GM19239 (cell line): ENCODE measurements around the gene ZYX.

ENCODE experiments used
- DNase-seq: peaks from one replicate; pipeline ENCODE4 v3.0.0; 2011; ENCODE audit warnings: low spot score; ENCODE audit not compliant: insufficient read length
- FAIRE-seq: peaks from 2 replicates; lab custom pipeline; 2011; peaks lifted over from hg19 to GRCh38; lab: Jason Lieb, UNC

Gene ZYX

DNA sequence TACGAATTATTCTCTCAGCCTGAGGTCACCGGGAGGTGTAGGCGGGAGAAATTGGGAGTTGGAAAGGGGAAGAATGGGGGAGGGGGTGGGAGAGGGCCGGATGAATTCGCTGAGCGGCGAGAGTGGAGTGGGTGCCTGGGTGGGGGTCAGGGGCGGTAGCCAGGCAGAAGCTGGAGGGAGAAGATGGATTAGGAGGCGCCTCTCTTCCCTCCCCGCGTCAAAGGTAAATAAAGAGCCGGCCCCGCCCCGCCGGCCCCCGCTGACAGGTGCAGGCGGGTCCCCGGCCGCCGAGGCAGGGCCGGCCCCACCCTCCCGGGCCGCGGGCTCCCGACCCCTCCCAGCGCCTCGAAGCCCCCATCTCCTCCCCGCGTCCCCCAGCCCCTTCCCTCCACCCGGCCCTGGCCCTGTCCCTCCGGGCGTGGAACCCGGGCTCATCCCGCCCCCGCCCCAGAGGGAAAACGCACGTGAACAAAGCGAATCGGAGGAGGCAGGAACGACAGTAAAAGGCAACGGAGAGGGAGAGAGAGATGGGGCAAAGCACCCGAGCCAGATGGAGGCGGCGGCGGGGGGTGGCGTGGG is 19.5 kb upstream of the ZYX start:
- no peak for DNase-seq

DNA sequence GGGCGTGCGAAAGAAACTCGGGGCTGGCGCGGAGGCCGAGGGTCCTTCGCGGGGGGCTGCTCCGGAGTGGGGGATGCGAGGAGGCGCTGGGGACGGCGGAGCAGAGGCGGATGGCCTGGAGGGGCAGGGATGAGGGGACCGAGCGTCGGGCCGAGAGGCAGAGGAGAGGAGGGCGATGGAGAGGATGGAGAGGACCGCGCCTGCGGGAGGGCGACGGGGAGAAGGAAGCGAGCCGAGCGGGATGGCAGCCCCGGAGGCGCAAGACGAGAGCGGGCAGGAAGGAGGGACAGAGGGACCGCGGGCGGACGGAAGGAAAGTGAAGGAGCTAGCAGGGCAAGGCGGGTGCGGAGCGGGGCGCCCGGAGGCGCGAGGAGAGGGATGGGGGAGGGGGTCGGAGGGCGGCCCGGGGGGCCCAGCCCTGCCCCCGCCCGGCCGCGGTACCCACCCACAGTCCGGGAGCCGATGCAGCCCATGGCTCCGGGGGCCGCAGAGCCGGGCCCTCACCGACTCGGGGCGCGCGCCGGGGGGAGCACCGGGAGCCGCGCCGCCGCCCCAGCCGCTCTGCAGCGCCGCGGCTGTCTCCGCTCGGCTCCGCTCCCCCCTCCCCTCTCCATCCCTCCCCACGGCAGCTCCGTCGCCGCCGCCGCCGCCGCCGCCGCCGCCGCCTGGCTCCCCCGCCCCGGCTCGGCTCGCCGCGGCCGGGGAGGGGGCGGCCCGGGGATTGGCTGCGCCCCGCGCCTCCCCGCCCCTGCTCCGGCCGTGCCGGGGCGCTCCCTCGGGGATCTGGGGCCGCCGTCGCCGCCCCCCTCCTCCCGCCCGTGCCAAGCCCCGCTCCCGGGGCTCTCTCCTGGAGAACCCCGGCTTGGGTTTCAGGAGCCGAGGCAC is 18.8 kb upstream of the ZYX start, which contains the start of gene FAM131B:
FAM131B (minus strand) TSS at position 583 of the 885 bp plus-strand sequence; CDS start at position 473, 110 bp downstream.
- DNase-seq (no peak), FAIRE-seq (no peak)

More for the DNA sequence above, 19.5 kb upstream of the ZYX start:
- no peak for FAIRE-seq

GRCh38 chr7:143363016-143363937 is 17.9 kb upstream of the ZYX start:
- no peak for FAIRE-seq

GRCh38 chr7:143367972-143368371 is 13.2 kb upstream of the ZYX start:
- DNase-seq = no peak
- FAIRE-seq = no peak

More at GRCh38 chr7:143363016-143363937, 17.9 kb upstream of the ZYX start:
- no peak for DNase-seq

DNA sequence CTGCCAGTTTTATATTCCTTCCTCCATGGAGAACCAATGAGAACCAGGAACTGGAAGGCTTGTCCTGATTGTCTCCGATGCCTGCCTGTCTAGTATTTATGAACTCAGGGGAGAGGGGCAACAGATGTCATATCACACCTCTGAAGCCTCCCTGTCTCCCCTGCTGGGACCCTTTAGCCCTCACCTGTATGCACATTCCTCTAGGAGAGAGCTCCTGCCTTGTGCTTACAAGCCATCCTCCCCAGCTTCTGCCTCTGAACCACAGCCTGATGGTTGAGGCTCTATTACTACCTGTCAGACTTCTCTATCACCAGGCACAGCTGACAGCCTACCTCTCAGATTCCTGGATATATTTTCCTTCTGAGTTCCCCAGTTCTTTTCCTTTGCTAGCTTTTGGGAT is 12.8 kb upstream of the ZYX start:
- DNase-seq (no peak), FAIRE-seq (no peak)

DNA sequence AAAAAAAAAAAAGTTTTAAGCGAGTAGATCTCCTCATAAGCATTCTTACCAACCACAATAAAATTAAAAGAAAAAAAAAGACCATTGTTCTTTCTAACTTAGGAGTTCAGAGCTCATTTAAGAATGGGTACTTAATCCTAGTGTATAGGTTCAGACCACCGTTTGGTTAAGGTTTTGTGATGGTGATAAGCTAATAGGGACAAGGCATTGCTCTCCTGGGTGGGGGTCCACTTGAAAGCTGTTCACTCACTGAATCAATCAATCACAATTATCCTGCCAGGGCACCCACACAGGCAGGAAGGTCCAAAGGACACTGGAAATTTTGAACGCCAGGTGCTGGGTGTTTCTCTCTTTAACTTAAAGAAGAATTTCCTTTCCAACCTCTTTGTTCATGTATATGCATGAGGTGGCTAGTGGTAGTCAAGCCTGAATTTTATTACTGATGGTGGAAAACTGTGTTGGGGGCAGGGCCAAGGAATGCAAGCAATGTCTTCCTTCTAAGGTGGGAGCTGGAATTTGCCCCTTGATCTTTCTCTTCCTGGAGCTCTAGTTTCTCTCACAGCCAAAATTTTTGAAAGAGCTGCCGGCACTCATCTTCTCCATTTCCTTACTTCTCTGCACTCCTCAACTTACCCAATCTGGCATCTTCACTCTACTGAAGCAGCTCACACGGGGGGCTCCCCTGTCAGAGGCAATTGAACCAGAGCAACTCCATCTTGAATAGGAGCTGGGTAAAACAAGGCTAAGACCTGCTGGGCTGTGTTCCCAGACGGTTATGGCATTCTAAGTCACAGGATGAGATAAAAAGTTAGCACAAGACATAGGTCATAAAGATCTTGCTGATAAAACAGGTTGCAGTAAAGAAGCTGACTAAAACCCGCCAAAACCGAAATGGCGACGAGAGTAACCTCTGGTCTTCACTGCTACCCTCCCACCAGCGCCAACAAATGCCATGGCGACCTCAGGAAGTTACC is 11.2 kb upstream of the ZYX start:
- DNase-seq (no peak), FAIRE-seq (no peak)

DNA sequence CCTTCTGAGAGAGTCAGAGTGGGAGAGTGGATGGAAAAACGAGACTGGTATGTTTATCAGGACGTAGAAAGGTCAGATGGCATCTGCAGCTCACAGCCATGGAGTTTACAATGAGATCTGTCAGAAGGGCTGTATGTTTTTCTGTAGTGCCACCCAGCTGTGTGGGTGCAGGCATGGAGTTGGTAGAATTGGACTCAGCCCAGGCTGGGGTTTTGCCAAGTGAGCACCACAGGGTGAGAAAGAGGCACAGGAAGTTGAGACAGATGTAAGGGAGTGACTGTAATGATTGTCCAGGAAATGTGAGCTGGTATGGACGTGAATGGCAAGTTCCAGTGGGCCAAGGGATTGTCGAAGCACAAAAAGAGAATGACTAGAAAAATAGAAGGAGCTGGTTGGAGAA is 9.1 kb upstream of the ZYX start:
- no peak for FAIRE-seq
- no peak for DNase-seq

GRCh38 chr7:143373255-143373794 is 7.8 kb upstream of the ZYX start:
- no peak for DNase-seq
- no peak for FAIRE-seq

GRCh38 chr7:143374561-143374960 is 6.6 kb upstream of the ZYX start:
- FAIRE-seq = no peak

DNA sequence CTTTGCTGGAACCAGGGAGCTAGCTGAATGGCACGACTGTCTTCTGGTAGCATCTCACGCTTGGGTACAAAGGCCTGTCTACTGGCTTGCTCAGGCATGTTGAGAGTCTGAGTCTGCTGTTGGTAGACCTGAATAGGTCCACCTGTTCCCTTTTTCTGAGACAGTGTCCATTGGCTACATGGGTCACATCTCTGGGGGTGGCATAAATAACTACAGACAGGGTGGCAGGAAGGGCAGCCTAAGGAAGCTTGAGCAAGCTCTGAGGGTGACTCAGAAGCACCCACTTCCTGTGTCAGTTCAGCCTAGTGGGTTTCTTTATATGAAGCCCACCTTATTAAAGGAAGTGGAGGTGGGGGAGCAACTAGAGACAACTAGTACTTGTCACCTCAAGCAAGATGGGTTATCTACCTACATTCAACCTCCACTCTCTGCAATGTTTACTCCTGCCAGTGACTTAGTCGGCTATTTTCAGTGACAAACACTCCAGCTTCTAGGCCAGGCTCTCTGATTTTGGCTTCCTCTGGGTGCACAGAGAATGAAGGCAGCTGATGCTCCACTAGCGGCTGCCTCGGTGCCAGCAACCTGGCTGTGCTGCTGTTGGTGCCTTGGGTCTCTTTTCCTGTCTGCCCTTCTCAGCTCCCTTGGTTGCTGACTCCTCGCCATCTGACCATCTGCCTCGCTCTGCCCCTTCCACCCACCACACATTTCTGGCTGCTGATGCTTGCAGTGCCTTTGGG is 5.7 kb upstream of the ZYX start:
- no peak for DNase-seq
- FAIRE-seq = no peak

More at GRCh38 chr7:143374561-143374960, 6.6 kb upstream of the ZYX start:
- DNase-seq = no peak

- FAIRE-seq (no peak), DNase-seq (no peak)
These were observed 4.7 kb upstream of the ZYX start for GRCh38 chr7:143376396-143376795.

GRCh38 chr7:143379611-143380259 is 1.4 kb upstream of the ZYX start:
- FAIRE-seq (no peak), DNase-seq (no peak)

- FAIRE-seq (no peak), DNase-seq (peak; percentile 77)
These were observed 892 bp upstream of the ZYX start for GRCh38 chr7:143380260-143380645.

DNA sequence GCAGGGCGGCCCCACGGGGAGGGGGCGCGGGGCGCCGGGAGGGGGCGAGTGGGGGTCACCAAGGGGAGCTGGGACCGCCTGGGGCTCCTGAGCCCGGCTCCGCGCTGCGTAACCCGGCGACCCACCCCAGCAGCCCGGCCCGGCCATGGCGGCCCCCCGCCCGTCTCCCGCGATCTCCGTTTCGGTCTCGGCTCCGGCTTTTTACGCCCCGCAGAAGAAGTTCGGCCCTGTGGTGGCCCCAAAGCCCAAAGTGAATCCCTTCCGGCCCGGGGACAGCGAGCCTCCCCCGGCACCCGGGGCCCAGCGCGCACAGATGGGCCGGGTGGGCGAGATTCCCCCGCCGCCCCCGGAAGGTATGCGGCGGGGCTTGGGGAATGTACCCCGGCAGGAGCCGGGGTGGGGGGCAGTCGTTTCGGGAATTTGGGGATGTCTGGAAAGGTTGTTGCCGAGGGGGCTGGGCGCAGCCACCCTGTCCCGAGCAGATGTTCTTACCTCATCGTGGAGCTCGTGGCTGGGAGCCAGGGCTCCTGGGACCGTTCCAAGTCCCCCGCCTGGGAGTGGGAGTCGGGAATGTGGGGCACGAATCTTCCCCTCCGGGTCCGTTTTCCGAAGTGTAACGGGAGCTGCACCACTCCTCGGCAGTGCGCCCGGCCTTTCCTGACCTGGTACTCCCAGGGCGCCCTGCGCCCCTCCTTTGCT is 431 bp downstream of the ZYX start:
- FAIRE-seq (no peak), DNase-seq (no peak)

GRCh38 chr7:143382126-143382790 is 1.1 kb downstream of the ZYX start:
- no peak for FAIRE-seq
- no peak for DNase-seq

DNA sequence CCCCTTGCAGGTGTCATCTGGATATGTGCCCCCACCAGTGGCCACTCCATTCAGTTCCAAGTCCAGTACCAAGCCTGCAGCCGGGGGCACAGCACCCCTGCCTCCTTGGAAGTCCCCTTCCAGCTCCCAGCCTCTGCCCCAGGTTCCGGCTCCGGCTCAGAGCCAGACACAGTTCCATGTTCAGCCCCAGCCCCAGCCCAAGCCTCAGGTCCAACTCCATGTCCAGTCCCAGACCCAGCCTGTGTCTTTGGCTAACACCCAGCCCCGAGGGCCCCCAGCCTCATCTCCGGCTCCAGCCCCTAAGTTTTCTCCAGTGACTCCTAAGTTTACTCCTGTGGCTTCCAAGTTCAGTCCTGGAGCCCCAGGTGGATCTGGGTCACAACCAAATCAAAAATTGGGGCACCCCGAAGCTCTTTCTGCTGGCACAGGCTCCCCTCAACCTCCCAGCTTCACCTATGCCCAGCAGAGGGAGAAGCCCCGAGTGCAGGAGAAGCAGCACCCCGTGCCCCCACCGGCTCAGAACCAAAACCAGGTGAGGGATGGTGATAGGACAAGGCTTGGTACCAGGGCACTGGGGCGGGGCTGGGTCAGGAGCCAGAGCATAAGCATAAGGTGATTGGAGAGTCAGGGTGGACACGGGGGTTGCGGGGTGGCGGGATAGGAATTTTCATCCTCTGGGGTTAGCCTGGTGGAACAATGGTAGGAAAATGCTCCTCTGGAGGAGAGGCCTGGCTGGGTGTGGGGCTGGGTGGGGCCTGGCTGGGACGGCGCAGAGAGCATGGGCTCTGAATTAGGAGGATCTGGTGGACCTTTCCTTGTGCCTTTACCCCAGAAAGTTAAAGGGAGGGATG is 1.9 kb downstream of the ZYX start:
- no peak for FAIRE-seq
- DNase-seq = no peak
